Body of pancreas (tissue), 4 donors: ENCODE measurements around the gene NPTXR.

Experiments used
- CTCF ChIP-seq, 7 experiments: fragments of 450-650 bp in 4 of 7; fragments of 200-600 bp in 3 of 7; sonication (generic) in 3 of 7; IDR thresholded peaks; one replicate each; pipeline ENCODE4 v1.5.1; 2016 to 2019; ENCODE audit warnings: antibody characterized with exemption in 7 of 7
- POLR2A ChIP-seq, 3 donors: fragments of 450-650 bp; IDR thresholded peaks; one replicate each; pipeline ENCODE4 v1.6.1; 2016; ENCODE audit warnings: antibody characterized with exemption in 3 of 3, mild to moderate bottlenecking in 2 of 3

- TF ChIP-seq CTCF (IDR thresholded peaks at IDR 0.05) (no peak), POLR2A (IDR thresholded peaks at IDR 0.05) (no peak)
These were observed 15.1 kb downstream of the NPTXR start for GRCh38 chr22:38828616-38829205.
